Measurements from ENCODE around the gene SIK1.
"Not testable (repeated sequence)": the region's sequence is repeated elsewhere in the genome, so short reads cannot be mapped to it uniquely, and the experiment has no call there.

SIK1 gene

DNA sequence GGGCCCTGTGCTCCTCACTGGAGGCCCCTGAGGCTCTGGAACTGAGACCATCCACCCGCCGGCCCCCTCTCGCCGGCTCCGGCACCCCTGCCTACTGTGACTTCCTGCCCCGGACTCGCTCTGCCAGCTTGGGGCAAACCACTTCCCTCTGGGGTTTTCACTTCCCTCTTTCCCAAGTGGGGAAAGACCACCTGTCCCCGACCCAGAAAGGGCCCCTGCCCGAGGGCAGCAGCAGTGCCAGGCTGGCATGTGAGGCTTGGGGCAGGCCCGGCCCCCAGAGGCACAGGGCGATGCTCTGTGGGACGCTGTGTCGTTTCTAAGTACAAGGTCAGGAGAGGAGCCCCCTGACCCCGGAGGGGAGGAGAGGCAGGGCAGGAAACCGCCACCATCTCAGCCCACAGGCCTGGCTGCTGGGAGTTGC is 27.3 kb downstream of the SIK1 start:
- H3K4me2 ChIP-seq (ENCODE audit: low read length); H3K4me1 ChIP-seq (ENCODE audit: control insufficient read depth, insufficient read depth, low read length); H3K36me3 ChIP-seq (ENCODE audit: insufficient read depth, low read length); H3K9me3 ChIP-seq (replicated peaks; ENCODE audit: low read length); H3K9ac ChIP-seq (ENCODE audit: low read depth, low read length); H3K27me3 ChIP-seq (ENCODE audit: control insufficient read depth, insufficient read depth, low read length); H3K4me3 ChIP-seq (ENCODE audit: low read length): not testable (repeated sequence)

DNA sequence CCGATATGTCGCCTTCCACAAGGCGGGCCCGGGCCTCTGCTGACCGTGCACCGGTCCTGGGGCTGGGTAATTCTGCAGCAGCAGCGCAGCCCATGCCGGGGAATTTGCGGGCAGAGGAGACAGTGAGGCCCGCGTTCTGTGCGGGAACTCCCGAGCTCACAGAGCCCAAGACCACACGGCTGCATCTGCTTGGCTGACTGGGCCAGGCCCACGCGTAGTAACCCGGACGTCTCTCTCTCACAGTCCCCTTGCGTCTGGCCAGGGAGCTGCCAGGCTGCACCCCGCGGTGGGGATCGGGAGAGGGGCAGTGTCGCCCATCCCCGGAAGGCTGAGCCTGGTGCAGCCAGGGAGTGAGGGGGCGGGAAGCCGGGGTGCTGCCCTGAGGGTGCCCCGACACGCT is 27.8 kb downstream of the SIK1 start:
- H3K36me3 ChIP-seq (ENCODE audit: insufficient read depth, low read length); H3K4me2 ChIP-seq (ENCODE audit: low read length); H3K4me3 ChIP-seq (ENCODE audit: low read length); H3K9ac ChIP-seq (ENCODE audit: low read depth, low read length); H3K4me1 ChIP-seq (ENCODE audit: control insufficient read depth, insufficient read depth, low read length); H3K27me3 ChIP-seq (ENCODE audit: control insufficient read depth, insufficient read depth, low read length); H3K9me3 ChIP-seq (replicated peaks; ENCODE audit: low read length): not testable (repeated sequence)

DNA sequence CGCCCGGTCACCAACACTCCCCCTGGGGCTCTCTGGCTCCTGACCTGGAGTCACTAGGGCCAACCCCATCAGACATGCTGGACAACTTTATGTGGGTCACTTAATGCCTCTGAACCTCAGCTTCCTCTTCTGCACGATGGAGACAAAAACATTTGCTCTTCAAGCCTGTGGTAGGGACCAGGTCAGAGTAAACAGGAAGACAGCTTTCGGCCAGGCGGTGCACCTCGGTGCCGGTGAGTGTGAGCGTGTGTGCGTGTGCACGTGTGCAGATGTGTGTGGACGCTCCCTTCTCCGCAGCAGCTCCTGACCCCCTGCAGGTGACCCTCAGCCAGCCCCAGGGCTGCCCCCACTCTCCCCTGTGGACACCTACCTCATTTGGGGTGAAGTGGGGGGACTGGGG is 28.4 kb downstream of the SIK1 start:
- H3K4me1 ChIP-seq (ENCODE audit: control insufficient read depth, insufficient read depth, low read length); H3K27me3 ChIP-seq (ENCODE audit: control insufficient read depth, insufficient read depth, low read length); H3K4me2 ChIP-seq (ENCODE audit: low read length); H3K4me3 ChIP-seq (ENCODE audit: low read length); H3K9me3 ChIP-seq (replicated peaks; ENCODE audit: low read length); H3K9ac ChIP-seq (ENCODE audit: low read depth, low read length); H3K36me3 ChIP-seq (ENCODE audit: insufficient read depth, low read length): not testable (repeated sequence)

DNA sequence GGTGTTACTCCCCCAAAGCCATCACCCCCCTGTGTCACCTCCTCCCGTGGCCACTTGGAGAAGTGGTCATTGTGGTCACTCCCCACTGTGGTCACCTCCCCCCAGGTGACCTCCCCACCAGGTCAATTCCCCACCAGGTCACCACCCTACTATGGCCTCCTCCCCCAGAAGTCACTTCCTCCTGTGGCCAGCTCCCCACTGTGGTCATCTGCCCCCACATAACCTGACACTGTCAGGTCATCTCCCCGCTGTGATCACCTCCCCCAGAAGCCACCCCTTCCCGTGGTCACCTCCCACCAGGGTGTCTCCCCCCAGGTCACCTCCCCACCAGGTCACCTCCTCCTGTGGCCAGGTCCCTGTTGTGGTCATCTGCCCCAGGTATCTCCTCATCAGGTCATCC is 28.9 kb downstream of the SIK1 start:
- not testable (repeated sequence) for H3K9ac ChIP-seq (ENCODE audit: low read depth, low read length); H3K36me3 ChIP-seq (ENCODE audit: insufficient read depth, low read length); H3K4me3 ChIP-seq (ENCODE audit: low read length); H3K27me3 ChIP-seq (ENCODE audit: control insufficient read depth, insufficient read depth, low read length); H3K9me3 ChIP-seq (replicated peaks; ENCODE audit: low read length); H3K4me1 ChIP-seq (ENCODE audit: control insufficient read depth, insufficient read depth, low read length); H3K4me2 ChIP-seq (ENCODE audit: low read length)

DNA sequence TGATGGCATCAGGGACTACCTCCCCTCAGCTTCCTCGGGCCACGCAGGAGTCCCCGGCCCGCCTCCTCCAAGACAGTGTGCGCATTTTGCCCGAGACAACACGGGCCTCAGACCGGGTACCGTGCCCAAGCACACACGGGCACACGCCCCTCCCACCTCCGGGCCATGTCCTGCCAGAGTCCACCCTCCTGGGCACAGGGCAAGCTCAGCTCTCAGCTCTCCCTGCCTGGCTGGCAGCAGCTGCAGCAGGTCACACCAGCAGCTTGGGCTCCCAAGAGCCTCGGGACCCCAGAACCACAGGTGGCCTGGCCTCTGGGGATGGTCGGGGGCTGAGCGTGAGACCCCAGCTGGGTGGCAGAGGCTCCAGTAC is 29.5 kb downstream of the SIK1 start:
- H3K27me3 ChIP-seq (ENCODE audit: control insufficient read depth, insufficient read depth, low read length); H3K9ac ChIP-seq (ENCODE audit: low read depth, low read length); H3K36me3 ChIP-seq (ENCODE audit: insufficient read depth, low read length); H3K9me3 ChIP-seq (replicated peaks; ENCODE audit: low read length); H3K4me3 ChIP-seq (ENCODE audit: low read length); H3K4me1 ChIP-seq (ENCODE audit: control insufficient read depth, insufficient read depth, low read length); H3K4me2 ChIP-seq (ENCODE audit: low read length): not testable (repeated sequence)

DNA sequence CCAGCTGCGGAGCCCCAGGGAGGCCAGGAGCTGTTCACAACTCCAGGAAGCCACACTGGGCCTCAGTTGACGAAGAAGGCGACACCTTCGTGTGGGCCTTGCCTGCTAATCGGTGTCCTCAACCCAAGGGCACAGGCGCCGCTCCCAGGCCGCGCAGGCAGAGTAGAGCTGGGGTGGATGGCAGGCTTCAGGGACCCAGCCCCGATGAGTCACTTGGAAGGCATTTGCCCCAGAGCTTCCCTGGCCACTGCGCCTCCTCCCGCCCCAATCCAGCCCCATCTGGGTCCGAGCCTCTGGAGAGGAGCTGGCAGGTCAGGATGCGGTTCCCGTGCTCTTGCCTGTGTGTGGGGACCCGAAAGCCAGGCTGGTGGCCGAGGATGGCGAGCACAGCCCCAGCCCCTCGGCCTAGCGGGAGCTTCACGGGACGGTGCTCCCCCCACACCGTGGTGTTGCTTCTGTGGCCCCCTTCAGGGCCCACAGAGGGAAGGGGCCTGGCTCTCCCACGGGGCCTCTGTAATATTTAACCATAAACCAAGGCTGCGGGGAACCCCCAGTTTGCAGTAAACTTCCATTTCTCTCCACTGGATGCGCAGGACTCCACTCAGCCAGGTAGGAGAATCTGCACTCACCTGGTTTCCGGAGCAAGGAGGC is 30.0 kb downstream of the SIK1 start:
- not testable (repeated sequence) for H3K4me2 ChIP-seq (ENCODE audit: low read length); H3K27me3 ChIP-seq (ENCODE audit: control insufficient read depth, insufficient read depth, low read length); H3K9ac ChIP-seq (ENCODE audit: low read depth, low read length); H3K9me3 ChIP-seq (replicated peaks; ENCODE audit: low read length); H3K36me3 ChIP-seq (ENCODE audit: insufficient read depth, low read length); H3K4me1 ChIP-seq (ENCODE audit: control insufficient read depth, insufficient read depth, low read length); H3K4me3 ChIP-seq (ENCODE audit: low read length)

DNA sequence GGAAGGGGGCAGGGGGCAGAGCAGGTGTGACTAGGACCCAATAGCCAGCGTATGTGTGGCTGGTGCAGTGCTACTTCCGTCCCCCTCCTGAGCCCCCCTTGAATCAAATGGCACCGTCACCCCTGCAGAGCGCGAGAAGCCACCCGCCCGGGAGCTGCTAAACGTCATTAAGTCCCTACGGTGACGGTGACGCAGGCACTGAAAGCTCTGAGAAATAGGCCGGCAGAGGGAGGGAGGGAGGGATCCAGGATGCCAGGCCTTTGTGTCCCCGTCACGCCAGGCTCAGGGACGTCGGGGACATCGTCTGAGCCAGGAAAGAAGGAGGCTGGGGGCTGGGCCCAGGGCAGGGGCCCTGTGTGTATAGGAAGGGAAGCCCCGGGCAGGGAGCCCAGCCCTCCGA is 43.6 kb downstream of the SIK1 start:
- not testable (repeated sequence) for H3K4me3 ChIP-seq (ENCODE audit: low read length); H3K4me1 ChIP-seq (ENCODE audit: control insufficient read depth, insufficient read depth, low read length); H3K4me2 ChIP-seq (ENCODE audit: low read length); H3K27me3 ChIP-seq (ENCODE audit: control insufficient read depth, insufficient read depth, low read length); H3K9me3 ChIP-seq (replicated peaks; ENCODE audit: low read length); H3K9ac ChIP-seq (ENCODE audit: low read depth, low read length); H3K36me3 ChIP-seq (ENCODE audit: insufficient read depth, low read length)

DNA sequence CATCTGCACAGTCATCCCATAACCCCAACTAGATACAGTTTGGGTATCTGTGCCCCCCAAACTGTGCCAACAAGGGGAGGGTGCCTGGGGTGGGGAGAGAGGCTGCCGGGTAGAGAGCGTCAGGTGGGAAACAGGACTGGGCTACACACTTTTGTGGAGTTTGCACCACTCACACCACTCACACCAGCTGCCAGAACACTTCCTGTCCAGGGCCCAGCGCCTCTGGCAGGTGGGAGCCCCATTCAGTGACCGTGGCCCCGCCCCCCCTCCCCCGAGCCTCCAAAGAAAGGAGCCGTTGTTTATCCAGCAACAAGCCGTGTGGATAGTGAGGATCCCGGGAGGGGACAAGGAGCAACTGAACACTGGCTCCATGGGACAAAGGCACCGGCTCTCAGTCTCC is 44.0 kb downstream of the SIK1 start:
- H3K27me3 ChIP-seq (ENCODE audit: control insufficient read depth, insufficient read depth, low read length); H3K4me1 ChIP-seq (ENCODE audit: control insufficient read depth, insufficient read depth, low read length); H3K4me2 ChIP-seq (ENCODE audit: low read length); H3K9ac ChIP-seq (ENCODE audit: low read depth, low read length); H3K4me3 ChIP-seq (ENCODE audit: low read length); H3K36me3 ChIP-seq (ENCODE audit: insufficient read depth, low read length); H3K9me3 ChIP-seq (replicated peaks; ENCODE audit: low read length): not testable (repeated sequence)

DNA sequence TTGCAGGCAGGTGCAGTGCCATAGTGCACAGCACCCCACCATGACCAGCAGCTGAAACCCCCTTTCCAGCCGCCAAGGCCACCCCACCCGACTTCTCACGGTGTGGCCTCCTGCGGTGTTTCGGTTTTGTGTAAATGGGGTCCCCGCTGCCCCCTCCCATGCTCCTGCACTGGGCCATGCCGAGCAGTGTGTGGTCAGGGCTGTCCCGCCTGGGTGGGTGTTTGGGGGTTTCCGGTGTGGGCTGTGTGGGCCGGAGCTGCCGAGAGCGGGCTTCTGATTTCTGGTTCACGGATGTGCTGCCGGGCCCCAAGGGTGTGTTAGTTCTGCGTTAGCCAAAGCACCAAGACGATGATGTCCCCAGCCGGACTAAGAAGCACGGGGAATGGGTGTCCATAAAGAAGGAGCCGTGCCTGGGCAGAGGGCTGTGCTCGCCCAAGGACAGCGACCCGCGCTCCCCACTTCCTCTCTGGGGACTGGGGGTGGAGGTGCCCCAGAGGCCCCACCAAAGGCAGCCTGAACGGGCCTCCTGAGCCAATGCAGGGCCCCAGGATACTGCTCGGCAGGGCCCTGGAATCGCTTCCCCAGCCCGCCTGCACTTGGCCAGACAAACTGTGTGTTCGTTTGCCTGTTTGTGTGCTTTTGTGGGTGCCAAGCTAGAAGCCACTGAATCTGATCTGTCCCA is 45.9 kb downstream of the SIK1 start:
- not testable (repeated sequence) for H3K4me2 ChIP-seq (ENCODE audit: low read length); H3K9ac ChIP-seq (ENCODE audit: low read depth, low read length); H3K27me3 ChIP-seq (ENCODE audit: control insufficient read depth, insufficient read depth, low read length); H3K4me1 ChIP-seq (ENCODE audit: control insufficient read depth, insufficient read depth, low read length); H3K4me3 ChIP-seq (ENCODE audit: low read length); H3K36me3 ChIP-seq (ENCODE audit: insufficient read depth, low read length); H3K9me3 ChIP-seq (replicated peaks; ENCODE audit: low read length)

DNA sequence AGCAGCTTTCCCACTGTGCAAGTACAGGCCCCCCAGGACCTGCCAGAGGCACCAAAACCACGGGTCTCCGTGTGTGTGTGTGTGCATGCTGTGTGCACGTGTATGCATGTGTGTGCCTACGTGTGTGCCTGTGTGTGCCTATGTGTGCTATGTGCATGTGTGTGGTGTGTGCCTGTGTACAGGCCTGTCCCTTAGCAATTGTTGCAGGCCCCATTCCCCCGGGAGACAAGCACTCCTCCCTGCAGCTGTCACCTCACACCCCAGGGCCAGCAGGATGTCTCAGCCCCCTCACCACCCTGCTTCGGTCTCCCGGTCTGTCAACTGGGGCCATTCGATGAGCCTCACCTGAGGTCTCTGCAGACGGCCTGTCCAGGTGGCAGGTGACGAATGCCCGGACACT is 46.6 kb downstream of the SIK1 start:
- not testable (repeated sequence) for H3K9ac ChIP-seq (ENCODE audit: low read depth, low read length); H3K4me3 ChIP-seq (ENCODE audit: low read length); H3K27me3 ChIP-seq (ENCODE audit: control insufficient read depth, insufficient read depth, low read length); H3K36me3 ChIP-seq (ENCODE audit: insufficient read depth, low read length); H3K4me2 ChIP-seq (ENCODE audit: low read length); H3K4me1 ChIP-seq (ENCODE audit: control insufficient read depth, insufficient read depth, low read length); H3K9me3 ChIP-seq (replicated peaks; ENCODE audit: low read length)

DNA sequence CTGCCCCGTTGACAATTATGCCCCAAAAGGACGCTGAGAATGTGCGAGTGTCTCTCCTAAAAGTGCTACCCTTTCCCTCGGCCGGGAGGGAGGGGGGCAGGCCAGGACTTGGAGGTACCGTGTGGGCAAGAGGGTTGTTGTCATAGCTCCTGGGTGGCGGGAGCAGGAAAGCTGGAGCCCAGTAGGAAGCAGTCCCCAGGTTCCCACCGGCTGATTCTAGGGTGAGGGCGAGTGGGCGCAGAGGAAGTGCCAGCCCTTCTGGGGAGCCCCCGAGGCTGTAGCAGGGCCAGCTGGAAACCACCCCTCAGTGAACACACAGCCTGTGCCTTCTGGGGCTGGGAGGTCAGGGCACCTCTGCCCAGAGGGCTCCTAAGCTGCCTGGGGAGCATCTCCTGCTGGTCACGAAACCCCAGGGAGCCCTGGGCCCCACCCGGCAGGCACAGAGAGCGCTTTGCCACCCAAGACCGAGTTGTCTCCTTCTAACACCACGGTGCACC is 47.3 kb downstream of the SIK1 start:
- H3K4me3 ChIP-seq (ENCODE audit: low read length); H3K9me3 ChIP-seq (replicated peaks; ENCODE audit: low read length); H3K27me3 ChIP-seq (ENCODE audit: control insufficient read depth, insufficient read depth, low read length); H3K4me2 ChIP-seq (ENCODE audit: low read length); H3K9ac ChIP-seq (ENCODE audit: low read depth, low read length); H3K4me1 ChIP-seq (ENCODE audit: control insufficient read depth, insufficient read depth, low read length); H3K36me3 ChIP-seq (ENCODE audit: insufficient read depth, low read length): not testable (repeated sequence)

DNA sequence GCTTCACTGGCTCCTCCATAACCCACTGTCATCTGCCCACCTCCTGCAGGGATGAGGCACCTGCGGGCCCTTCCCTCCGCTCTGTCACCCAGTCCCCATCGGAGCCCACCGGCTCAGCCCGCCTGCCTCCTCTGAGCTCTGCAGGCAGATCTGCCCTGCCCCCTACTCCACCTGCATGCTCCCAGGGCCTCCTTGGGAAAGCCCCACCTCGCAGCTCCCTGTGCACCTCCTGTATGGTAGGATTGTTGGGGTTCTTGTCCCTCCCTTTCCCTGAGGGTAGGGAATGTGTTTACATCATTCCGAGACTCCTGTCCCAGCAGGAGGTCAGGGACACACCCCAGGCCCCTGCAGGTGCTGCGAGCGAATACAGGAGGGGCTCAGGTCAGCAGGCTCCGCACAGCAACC is 50.5 kb downstream of the SIK1 start:
- no peak overlapping the region for H3K9ac ChIP-seq (ENCODE audit: low read depth, low read length)
- peaks cover 9% of the 10 kb centered on the region for H3K4me1 ChIP-seq (ENCODE audit: control insufficient read depth, insufficient read depth, low read length)
- no peaks in the 10 kb centered on the region for H3K27me3 ChIP-seq (ENCODE audit: control insufficient read depth, insufficient read depth, low read length)
- no peak overlapping the region for H3K4me2 ChIP-seq (ENCODE audit: low read length)
- no peaks in the 10 kb centered on the region for H3K9me3 ChIP-seq (replicated peaks; ENCODE audit: low read length)
- H3K36me3 ChIP-seq (ENCODE audit: insufficient read depth, low read length) = no peaks in the 10 kb centered on the region
- no peak overlapping the region for H3K4me3 ChIP-seq (ENCODE audit: low read length)
